GM12892 (cell line): Measurements from ENCODE around the gene ABCC6.
"Not testable (repeated sequence)": the region's sequence is repeated elsewhere in the genome, so short reads cannot be mapped to it uniquely, and the experiment has no call there.

Experiments used
- POLR2A ChIP-seq: IDR thresholded peaks from 2 replicates; pipeline ENCODE4 v1.6.1; 2011; ENCODE audit warnings: low read depth, low read length, control low read depth
- POLR2AphosphoS5 ChIP-seq: IDR thresholded peaks from 2 replicates; pipeline ENCODE4 v1.6.1; 2011; ENCODE audit warnings: low read depth, low read length, control low read depth
- TAF1 ChIP-seq: IDR thresholded peaks from 2 replicates; pipeline ENCODE4 v1.6.1; 2011; ENCODE audit warnings: low read depth, mild to moderate bottlenecking, control low read depth, low read length, borderline replicate concordance

- not testable (repeated sequence) for TF ChIP-seq POLR2A, POLR2AphosphoS5, TAF1
These were observed 19.8 kb downstream of the ABCC6 start for GRCh38 chr16:16203494-16203893.
